ENCODE data around the gene ARF1.

DNA sequence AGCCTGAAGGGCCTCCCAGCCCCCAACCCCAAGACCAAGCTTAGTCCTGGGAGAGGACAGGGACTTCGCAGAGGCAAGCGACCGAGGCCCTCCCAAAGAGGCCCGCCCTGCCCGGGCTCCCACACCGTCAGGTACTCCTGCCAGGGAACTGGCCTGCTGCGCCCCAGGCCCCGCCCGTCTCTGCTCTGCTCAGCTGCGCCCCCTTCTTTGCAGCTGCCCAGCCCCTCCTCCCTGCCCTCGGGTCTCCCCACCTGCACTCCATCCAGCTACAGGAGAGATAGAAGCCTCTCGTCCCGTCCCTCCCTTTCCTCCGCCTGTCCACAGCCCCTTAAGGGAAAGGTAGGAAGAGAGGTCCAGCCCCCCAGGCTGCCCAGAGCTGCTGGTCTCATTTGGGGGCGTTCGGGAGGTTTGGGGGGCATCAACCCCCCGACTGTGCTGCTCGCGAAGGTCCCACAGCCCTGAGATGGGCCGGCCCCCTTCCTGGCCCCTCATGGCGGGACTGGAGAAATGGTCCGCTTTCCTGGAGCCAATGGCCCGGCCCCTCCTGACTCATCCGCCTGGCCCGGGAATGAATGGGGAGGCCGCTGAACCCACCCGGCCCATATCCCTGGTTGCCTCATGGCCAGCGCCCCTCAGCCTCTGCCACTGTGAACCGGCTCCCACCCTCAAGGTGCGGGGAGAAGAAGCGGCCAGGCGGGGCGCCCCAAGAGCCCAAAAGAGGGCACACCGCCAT lies 21.9 kb upstream of the ARF1 start:
- peak in 1 of 2 donors; percentile 9 for TF ChIP-seq POLR2A (IDR thresholded peaks at IDR 0.05)
- TF ChIP-seq, protein P1, sequence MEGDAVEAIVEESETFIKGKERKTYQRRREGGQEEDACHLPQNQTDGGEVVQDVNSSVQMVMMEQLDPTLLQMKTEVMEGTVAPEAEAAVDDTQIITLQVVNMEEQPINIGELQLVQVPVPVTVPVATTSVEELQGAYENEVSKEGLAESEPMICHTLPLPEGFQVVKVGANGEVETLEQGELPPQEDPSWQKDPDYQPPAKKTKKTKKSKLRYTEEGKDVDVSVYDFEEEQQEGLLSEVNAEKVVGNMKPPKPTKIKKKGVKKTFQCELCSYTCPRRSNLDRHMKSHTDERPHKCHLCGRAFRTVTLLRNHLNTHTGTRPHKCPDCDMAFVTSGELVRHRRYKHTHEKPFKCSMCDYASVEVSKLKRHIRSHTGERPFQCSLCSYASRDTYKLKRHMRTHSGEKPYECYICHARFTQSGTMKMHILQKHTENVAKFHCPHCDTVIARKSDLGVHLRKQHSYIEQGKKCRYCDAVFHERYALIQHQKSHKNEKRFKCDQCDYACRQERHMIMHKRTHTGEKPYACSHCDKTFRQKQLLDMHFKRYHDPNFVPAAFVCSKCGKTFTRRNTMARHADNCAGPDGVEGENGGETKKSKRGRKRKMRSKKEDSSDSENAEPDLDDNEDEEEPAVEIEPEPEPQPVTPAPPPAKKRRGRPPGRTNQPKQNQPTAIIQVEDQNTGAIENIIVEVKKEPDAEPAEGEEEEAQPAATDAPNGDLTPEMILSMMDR (IDR thresholded peaks at IDR 0.05) = no peak
